Endothelial cell of umbilical vein (primary cell): ENCODE results near the gene TNFSF10. TPM values are rescaled to one million over a fixed set of nuclear protein-coding genes. Genes with fewer than 3 reads are reported as not detected.
A peak's percentile ranks its signal among the peaks of the same experiment; 100 is the strongest.

Source experiments
- BruUV-seq: library from RNA; stranded (reverse); fragments of 400-500 nt; replicated peaks from 2 replicates; lab custom pipeline; 2021; lab: Mats Ljungman, UMichigan
- CTCF ChIA-PET: fragments of 300-600, 350-600 bp; sonication (Branson Sonifier 250); formaldehyde crosslinking; loops from one replicate; lab custom pipeline; 2021; ENCODE audit warnings: antibody characterized with exemption, inconsistent platforms; lab: Charles Lee
- POLR2A ChIA-PET: fragments of 300-600, 350-600 bp; sonication (Branson Sonifier 250); formaldehyde crosslinking; loops from one replicate; lab custom pipeline; 2021; ENCODE audit warnings: antibody characterized with exemption, inconsistent platforms; lab: Charles Lee
- DNase-seq: peaks from one replicate; pipeline ENCODE4 v3.0.0-alpha.2; 2011; ENCODE audit warnings: low read depth, low spot score
- FAIRE-seq: peaks from 2 replicates; lab custom pipeline; 2011; peaks lifted over from hg19 to GRCh38; lab: Jason Lieb, UNC
- H2AFZ ChIP-seq: 2 replicates; pipeline ENCODE4 v1.6.0; 2012; ENCODE audit warnings: low read depth, low read length, control low read depth, inconsistent platforms
- H3K27ac ChIP-seq: 2 replicates; pipeline ENCODE4 v1.5.1; 2011; ENCODE audit warnings: low read depth, mild to moderate bottlenecking, control low read depth, low read length, moderate library complexity; ENCODE audit not compliant: insufficient read depth
- H3K27me3 ChIP-seq, 2 experiments: 2 replicates each; pipeline versions ENCODE4 v1.6.0 to v1.6.1; 2011; ENCODE audit warnings: low read length in 2 of 2, mixed read lengths in 1 of 2; ENCODE audit not compliant: control insufficient read depth in 2 of 2, insufficient read depth in 2 of 2
- H3K36me3 ChIP-seq, 2 experiments: 2 replicates in 1 of 2; 3 replicates in 1 of 2; pipeline ENCODE4 v1.5.1; 2011; ENCODE audit warnings: low read length in 2 of 2, mild to moderate bottlenecking in 1 of 2, moderate library complexity in 1 of 2; ENCODE audit not compliant: control insufficient read depth in 2 of 2, insufficient read depth in 2 of 2; ENCODE audit errors: extremely low read depth in 1 of 2
- H3K4me1 ChIP-seq: 3 replicates; pipeline ENCODE4 v1.5.1; 2011; ENCODE audit warnings: mild to moderate bottlenecking, low read length; ENCODE audit not compliant: control insufficient read depth, insufficient read depth; ENCODE audit errors: extremely low read depth
- H3K4me2 ChIP-seq: 2 replicates; pipeline ENCODE4 v1.6.1; 2011; ENCODE audit warnings: low read length, control low read depth, mixed read lengths; ENCODE audit not compliant: insufficient read depth
- H3K4me3 ChIP-seq, 3 experiments: fragments of 200-600 bp in 1 of 3; sonication (generic), shearing (Covaris generic) in 1 of 3; replicated peaks in 1 of 3; 2 replicates each; pipeline ENCODE4 v1.5.1; 2011 to 2016; ENCODE audit warnings: control low read depth in 3 of 3, low read length in 3 of 3, mild to moderate bottlenecking in 2 of 3, inconsistent platforms in 1 of 3, low read depth in 1 of 3, moderate library complexity in 1 of 3; ENCODE audit not compliant: insufficient read depth in 1 of 3
- H3K79me2 ChIP-seq: 2 replicates; pipeline ENCODE4 v1.6.0; 2012; ENCODE audit warnings: low read length, inconsistent platforms; ENCODE audit not compliant: control insufficient read depth, insufficient read depth
- H3K9ac ChIP-seq: replicated peaks from 2 replicates; pipeline ENCODE3; 2011; ENCODE audit warnings: low read length, control low read depth; ENCODE audit not compliant: insufficient read depth; ENCODE audit errors: extremely low read depth
- H3K9me1 ChIP-seq: replicated peaks from 3 replicates; pipeline ENCODE4 v1.6.0; 2011; ENCODE audit warnings: mild to moderate bottlenecking, low read length; ENCODE audit not compliant: control insufficient read depth, insufficient read depth; ENCODE audit errors: extremely low read depth
- H3K9me3 ChIP-seq: replicated peaks from 2 replicates; pipeline ENCODE4 v1.5.1; 2012; ENCODE audit warnings: low read length, inconsistent platforms; ENCODE audit not compliant: control insufficient read depth, insufficient read depth
- H4K20me1 ChIP-seq: replicated peaks from 2 replicates; pipeline ENCODE3; 2011; ENCODE audit warnings: mild to moderate bottlenecking, low read length; ENCODE audit not compliant: control insufficient read depth, insufficient read depth; ENCODE audit errors: extremely low read depth
- CTCF ChIP-seq, 2 donors: IDR thresholded peaks; 1 replicate in 1 of 2; 2 replicates in 1 of 2; pipeline ENCODE4 v1.5.1; 2011; ENCODE audit warnings: low read length in 2 of 2, mild to moderate bottlenecking in 2 of 2, moderate library complexity in 2 of 2, control low read depth in 1 of 2, inconsistent platforms in 1 of 2, low read depth in 1 of 2; ENCODE audit not compliant: insufficient read depth in 1 of 2; ENCODE audit errors: extremely low read depth in 1 of 2
- EZH2 ChIP-seq: IDR thresholded peaks from 2 replicates; pipeline ENCODE4 v1.6.1; 2012; ENCODE audit warnings: borderline replicate concordance, low read depth, mild to moderate bottlenecking, moderate library complexity, low read length, inconsistent platforms; ENCODE audit not compliant: severe bottlenecking
- FOS ChIP-seq: IDR thresholded peaks from 2 replicates; pipeline ENCODE4 v1.6.1; 2011; ENCODE audit warnings: mild to moderate bottlenecking, low read length, moderate library complexity, borderline replicate concordance; ENCODE audit not compliant: insufficient read depth
- GATA2 ChIP-seq: IDR thresholded peaks from 2 replicates; pipeline ENCODE4 v1.7.0; 2011; ENCODE audit warnings: low read depth, mild to moderate bottlenecking, moderate library complexity, mixed read lengths, low read length; ENCODE audit not compliant: insufficient read length, insufficient read depth
- JUN ChIP-seq: IDR thresholded peaks from 2 replicates; pipeline ENCODE4 v1.6.1; 2011; ENCODE audit warnings: borderline replicate concordance, low read depth; ENCODE audit not compliant: insufficient read length, insufficient read depth
- MAX ChIP-seq: IDR thresholded peaks from 2 replicates; pipeline ENCODE4 v1.6.1; 2011; ENCODE audit not compliant: insufficient read depth, insufficient read length
- MYC ChIP-seq: IDR thresholded peaks from one replicate; pipeline ENCODE4 v1.6.1; 2011; ENCODE audit warnings: mild to moderate bottlenecking, low read depth, low read length
- POLR2A ChIP-seq: IDR thresholded peaks from 2 replicates; pipeline ENCODE4 v1.6.1; 2012; ENCODE audit warnings: low read depth, mild to moderate bottlenecking, control low read depth, low read length
- POLR2AphosphoS5 ChIP-seq: IDR thresholded peaks from 2 replicates; pipeline ENCODE4 v1.6.1; 2012; ENCODE audit warnings: low read depth, mild to moderate bottlenecking, control low read depth, low read length, moderate library complexity; ENCODE audit not compliant: insufficient read depth
- dilution Hi-C: fragments of 300-500 bp; cut with MboI; formaldehyde crosslinking; loops from one replicate; pipeline ENCODE4 v1.15.0; 2019; ENCODE audit warnings: low sequenced_read_pairs; ENCODE audit not compliant: extremely low pct_ligation_motif_present
- intact Hi-C: fragments of 100-400 bp; cut with micrococcal nuclease; formaldehyde crosslinking; loops from one replicate; pipeline ENCODE4 v1.10.0; 2022
- polyA plus RNA-seq, 4 experiments: library from polyadenylated mRNA; depleted of rRNA in 3 of 4; stranded (reverse) in 3 of 4; unstranded in 1 of 4; fragments of >200 nt; gene quantifications; 2 replicates each; pipeline versions ENCODE4 v1.2.1 to v1.2.3, GENCODE V29; 2011 to 2012; ENCODE audit warnings: missing spikeins in 1 of 4
- total RNA-seq: library from RNA; stranded (reverse); gene quantifications from 2 replicates; pipeline ENCODE4 v1.2.3, GENCODE V29; 2021

The TNFSF10 gene
- total and polyA plus RNA-seq, 2 donors (not counting 3 experiments of a cell fraction or from before 2014, with no cell fraction given) = 31.2 to 55.0 TPM

- ChIA-PET CTCF (no interaction called here), POLR2A (no interaction called here)
- Histone ChIP-seq H4K20me1 (no peaks in the 10 kb centered on the region), H3K9ac (no peak overlapping the region), H3K4me3 (no peak overlapping the region), H3K4me1 (peaks cover 12% of the 10 kb centered on the region), H3K36me3 (no peaks in the 10 kb centered on the region), H3K79me2 (no peaks in the 10 kb centered on the region), H2AFZ (peak overlapping the region; percentile 50), H3K9me1 (no peaks in the 10 kb centered on the region), H3K9me3 (no peaks in the 10 kb centered on the region), H3K27me3 (no peaks in the 10 kb centered on the region), H3K27ac (no peak overlapping the region), H3K4me2 (no peak overlapping the region)
- no peak for TF ChIP-seq POLR2AphosphoS5
- no peak for TF ChIP-seq POLR2A
- no peak for TF ChIP-seq GATA2
- no peak for TF ChIP-seq CTCF (IDR thresholded peaks at IDR 0.05; ENCODE audit: extremely low read depth in 1 of 2, insufficient read depth in 1 of 2, low read depth in 1 of 2, low read length in 2 of 2)
- TF ChIP-seq EZH2 = no peak
- no peak for TF ChIP-seq MYC
- TF ChIP-seq MAX = no peak
- TF ChIP-seq FOS = no peak
- TF ChIP-seq JUN = no peak
- dilution Hi-C loops (no loop called here), intact Hi-C loops (no loop called here)
- FAIRE-seq (no peak), DNase-seq (peak; percentile 71)
- no TSS peak for BruUV-seq
These were observed 13.8 kb upstream of the TNFSF10 start for GRCh38 chr3:172536993-172537419.
